HepG2 (cell line): ENCODE measurements around the gene SLU7. TPM values are rescaled to one million over a fixed set of nuclear protein-coding genes. Genes with fewer than 3 reads are reported as not detected.

ENCODE experiments used
- BRCA1 ChIP-seq: sonication (generic); formaldehyde crosslinking; IDR thresholded peaks from 2 replicates; pipeline ENCODE4 v1.4.0; 2020; ENCODE audit warnings: missing genetic modification reagents
- CEBPG ChIP-seq: IDR thresholded peaks from 2 replicates; pipeline ENCODE4 v1.6.1; 2016
- DPF2 ChIP-seq: sonication (generic); formaldehyde crosslinking; IDR thresholded peaks from 2 replicates; pipeline ENCODE4 v1.4.0; 2020; ENCODE audit warnings: mild to moderate bottlenecking, low read depth, missing genetic modification reagents, borderline replicate concordance
- HNF1B ChIP-seq: sonication (generic); formaldehyde crosslinking; IDR thresholded peaks from 2 replicates; pipeline ENCODE4 v1.5.1; 2020; ENCODE audit warnings: mild to moderate bottlenecking, moderate library complexity, missing genetic modification reagents
- KAT8 ChIP-seq: IDR thresholded peaks from 2 replicates; pipeline ENCODE4 v1.6.1; 2016; ENCODE audit warnings: missing genetic modification reagents, missing compliant biosample characterization
- MIER3 ChIP-seq: IDR thresholded peaks from 2 replicates; pipeline ENCODE4 v1.6.1; 2016; ENCODE audit warnings: missing compliant biosample characterization, borderline replicate concordance
- RBAK ChIP-seq: sonication (generic); formaldehyde crosslinking; IDR thresholded peaks from 2 replicates; pipeline ENCODE4 v1.5.1; 2020; ENCODE audit warnings: mild to moderate bottlenecking, missing genetic modification reagents
- RCOR2 ChIP-seq: IDR thresholded peaks from 2 replicates; pipeline ENCODE4 v1.6.1; 2016; ENCODE audit warnings: missing biosample characterization, missing genetic modification reagents
- REL ChIP-seq: sonication (generic); formaldehyde crosslinking; conservative IDR thresholded peaks from 2 replicates; pipeline ENCODE4 v1.8.0; 2022; ENCODE audit warnings: mild to moderate bottlenecking, missing genetic modification reagents, moderate library complexity
- SAP130 ChIP-seq: IDR thresholded peaks from 2 replicates; pipeline ENCODE4 v1.6.1; 2016; ENCODE audit warnings: low read depth
- ZBTB25 ChIP-seq: IDR thresholded peaks from 2 replicates; pipeline ENCODE4 v1.6.1; 2018; ENCODE audit warnings: missing genetic modification reagents
- ZBTB38 ChIP-seq: sonication (generic); formaldehyde crosslinking; IDR thresholded peaks from 2 replicates; pipeline ENCODE4 v1.5.1; 2020; ENCODE audit warnings: mild to moderate bottlenecking, missing genetic modification reagents
- ZNF232 ChIP-seq: sonication (generic); formaldehyde crosslinking; IDR thresholded peaks from 2 replicates; pipeline ENCODE4 v1.4.0; 2020; ENCODE audit warnings: missing genetic modification reagents, borderline replicate concordance
- ZNF550 ChIP-seq: sonication (generic); formaldehyde crosslinking; IDR thresholded peaks from 2 replicates; pipeline ENCODE4 v1.4.0; 2020; ENCODE audit warnings: mild to moderate bottlenecking, missing genetic modification reagents, borderline replicate concordance
- ZNF644 ChIP-seq: IDR thresholded peaks from 2 replicates; pipeline ENCODE4 v1.6.1; 2016; ENCODE audit warnings: low read depth
- ZNF687 ChIP-seq: sonication (generic); formaldehyde crosslinking; IDR thresholded peaks from 2 replicates; pipeline ENCODE4 v1.5.1; 2020; ENCODE audit warnings: mild to moderate bottlenecking, missing genetic modification reagents, moderate library complexity
- polyA plus RNA-seq, 8 experiments: library from polyadenylated mRNA; depleted of rRNA in 3 of 8; stranded (reverse) in 7 of 8; unstranded in 1 of 8; fragments of >200 nt; fragmentation: Illumina TruSeq in 4 of 8; extraction: Trizol in 4 of 8; gene quantifications; 2 replicates each; pipeline versions ENCODE4 v1.2.1 to v1.2.3, GENCODE V29; 2011 to 2016; ENCODE audit warnings: low read depth in 4 of 8, missing spikeins in 1 of 8, mixed read lengths in 1 of 8; ENCODE audit not compliant: insufficient read depth in 1 of 8
- total RNA-seq, 5 experiments: library from RNA; depleted of rRNA; stranded (reverse); fragments of >200 nt; fragmentation: Illumina TruSeq; extraction: Trizol; gene quantifications; 2 replicates each; pipeline ENCODE4 v1.2.3, GENCODE V29; 2016; ENCODE audit warnings: low read depth in 1 of 5
- TF ChIP-seq, protein P1 (sequence below): sonication (generic); formaldehyde crosslinking; IDR thresholded peaks from 2 replicates; pipeline ENCODE4 v1.4.0; 2020; ENCODE audit warnings: missing genetic modification reagents, mild to moderate bottlenecking, borderline replicate concordance
- TF ChIP-seq, protein P2 (sequence below): sonication (generic); formaldehyde crosslinking; IDR thresholded peaks from 2 replicates; pipeline ENCODE4 v1.8.0; 2022; ENCODE audit warnings: mild to moderate bottlenecking, missing genetic modification reagents

The SLU7 gene
- total and polyA plus RNA-seq, 2 of the 13 experiments (the other 11 are each of a cell fraction or from before 2014, with no cell fraction given) = 24.0 to 39.2 TPM

GRCh38 chr5:160463740-160464465 lies 45.0 kb upstream of the SLU7 start (continued):
- TF ChIP-seq BRCA1 (no peak), RCOR2 (CRISPR knock-in tag) (no peak), MIER3 (CRISPR knock-in tag) (no peak; the same call in 1 of the 2 replicates), ZNF550 (CRISPR knock-in tag) (no peak), ZBTB38 (CRISPR knock-in tag) (no peak), ZNF232 (CRISPR knock-in tag) (no peak), ZNF687 (CRISPR knock-in tag) (no peak), CEBPG (CRISPR knock-in tag) (peak; percentile 99), RBAK (CRISPR knock-in tag) (no peak), SAP130 (CRISPR knock-in tag) (peak; percentile 88), REL (CRISPR knock-in tag) (no peak), HNF1B (no peak), ZNF644 (peak; percentile 89), KAT8 (CRISPR knock-in tag) (peak; percentile 22; the same call in 1 of the 2 replicates), ZBTB25 (0 out of 2 replicates have a peak, but pooled peaks have one; percentile 43), DPF2 (CRISPR knock-in tag) (peak; percentile 61; the same call in 1 of the 2 replicates)
- TF ChIP-seq, protein P1, sequence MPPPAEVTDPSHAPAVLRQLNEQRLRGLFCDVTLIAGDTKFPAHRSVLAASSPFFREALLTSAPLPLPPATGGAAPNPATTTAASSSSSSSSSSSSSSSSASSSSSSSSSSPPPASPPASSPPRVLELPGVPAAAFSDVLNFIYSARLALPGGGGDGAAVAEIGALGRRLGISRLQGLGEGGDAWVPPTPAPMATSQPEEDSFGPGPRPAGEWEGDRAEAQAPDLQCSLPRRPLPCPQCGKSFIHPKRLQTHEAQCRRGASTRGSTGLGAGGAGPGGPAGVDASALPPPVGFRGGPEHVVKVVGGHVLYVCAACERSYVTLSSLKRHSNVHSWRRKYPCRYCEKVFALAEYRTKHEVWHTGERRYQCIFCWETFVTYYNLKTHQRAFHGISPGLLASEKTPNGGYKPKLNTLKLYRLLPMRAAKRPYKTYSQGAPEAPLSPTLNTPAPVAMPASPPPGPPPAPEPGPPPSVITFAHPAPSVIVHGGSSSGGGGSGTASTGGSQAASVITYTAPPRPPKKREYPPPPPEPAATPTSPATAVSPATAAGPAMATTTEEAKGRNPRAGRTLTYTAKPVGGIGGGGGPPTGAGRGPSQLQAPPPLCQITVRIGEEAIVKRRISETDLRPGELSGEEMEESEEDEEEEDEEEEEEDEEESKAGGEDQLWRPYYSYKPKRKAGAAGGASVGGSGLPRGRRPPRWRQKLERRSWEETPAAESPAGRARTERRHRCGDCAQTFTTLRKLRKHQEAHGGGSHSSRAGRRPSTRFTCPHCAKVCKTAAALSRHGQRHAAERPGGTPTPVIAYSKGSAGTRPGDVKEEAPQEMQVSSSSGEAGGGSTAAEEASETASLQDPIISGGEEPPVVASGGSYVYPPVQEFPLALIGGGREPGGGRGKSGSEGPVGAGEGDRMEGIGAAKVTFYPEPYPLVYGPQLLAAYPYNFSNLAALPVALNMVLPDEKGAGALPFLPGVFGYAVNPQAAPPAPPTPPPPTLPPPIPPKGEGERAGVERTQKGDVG = no peak
- TF ChIP-seq, protein P2, sequence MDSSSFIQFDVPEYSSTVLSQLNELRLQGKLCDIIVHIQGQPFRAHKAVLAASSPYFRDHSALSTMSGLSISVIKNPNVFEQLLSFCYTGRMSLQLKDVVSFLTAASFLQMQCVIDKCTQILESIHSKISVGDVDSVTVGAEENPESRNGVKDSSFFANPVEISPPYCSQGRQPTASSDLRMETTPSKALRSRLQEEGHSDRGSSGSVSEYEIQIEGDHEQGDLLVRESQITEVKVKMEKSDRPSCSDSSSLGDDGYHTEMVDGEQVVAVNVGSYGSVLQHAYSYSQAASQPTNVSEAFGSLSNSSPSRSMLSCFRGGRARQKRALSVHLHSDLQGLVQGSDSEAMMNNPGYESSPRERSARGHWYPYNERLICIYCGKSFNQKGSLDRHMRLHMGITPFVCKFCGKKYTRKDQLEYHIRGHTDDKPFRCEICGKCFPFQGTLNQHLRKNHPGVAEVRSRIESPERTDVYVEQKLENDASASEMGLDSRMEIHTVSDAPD (CRISPR knock-in tag) = no peak
